ENCODE data around the gene AGPAT3.

DNA sequence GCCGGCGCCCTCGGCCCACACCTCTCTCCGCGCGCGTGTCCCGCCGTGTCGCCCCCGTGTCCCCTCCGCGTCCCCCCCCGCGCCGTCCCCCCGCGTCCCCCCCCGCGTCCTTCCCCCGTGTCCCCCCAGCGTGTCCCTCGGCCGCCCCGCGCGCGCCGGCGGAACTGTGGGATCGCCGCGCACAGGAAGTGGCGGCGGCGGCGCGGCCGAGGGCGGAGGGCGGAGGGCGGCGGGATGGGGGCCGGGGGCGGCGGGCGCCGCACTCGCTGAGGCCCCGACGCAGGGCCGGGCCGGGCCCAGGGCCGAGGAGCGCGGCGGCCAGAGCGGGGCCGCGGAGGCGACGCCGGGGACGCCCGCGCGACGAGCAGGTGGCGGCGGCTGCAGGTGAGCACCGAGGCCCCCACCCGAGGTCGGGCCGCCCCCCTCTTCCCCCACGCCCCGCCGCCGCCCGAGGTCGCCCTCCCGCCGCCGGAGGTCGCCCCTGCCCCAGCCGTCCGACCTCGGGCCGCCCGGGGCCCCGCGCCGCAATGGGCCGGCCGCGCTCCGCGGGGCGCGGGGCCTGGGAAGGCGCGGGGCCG lies at the start of gene AGPAT3:
- TF ChIP-seq CTCF (IDR thresholded peaks at IDR 0.05) (no peak), POLR2A (IDR thresholded peaks at IDR 0.05) (no peak)
